Endothelial cell of umbilical vein (primary cell): ENCODE measurements around the gene AMPH. TPM values are rescaled to one million over a fixed set of nuclear protein-coding genes. Genes with fewer than 3 reads are reported as not detected.
A peak's percentile ranks its signal among the peaks of the same experiment; 100 is the strongest.

Experiments used
- BruUV-seq: library from RNA; stranded (reverse); fragments of 400-500 nt; replicated peaks from 2 replicates; lab custom pipeline; 2021; lab: Mats Ljungman, UMichigan
- CTCF ChIA-PET: fragments of 300-600, 350-600 bp; sonication (Branson Sonifier 250); formaldehyde crosslinking; loops from one replicate; lab custom pipeline; 2021; ENCODE audit warnings: antibody characterized with exemption, inconsistent platforms; lab: Charles Lee
- POLR2A ChIA-PET: fragments of 300-600, 350-600 bp; sonication (Branson Sonifier 250); formaldehyde crosslinking; loops from one replicate; lab custom pipeline; 2021; ENCODE audit warnings: antibody characterized with exemption, inconsistent platforms; lab: Charles Lee
- DNase-seq: peaks from one replicate; pipeline ENCODE4 v3.0.0-alpha.2; 2011; ENCODE audit warnings: low read depth, low spot score
- FAIRE-seq: peaks from 2 replicates; lab custom pipeline; 2011; peaks lifted over from hg19 to GRCh38; lab: Jason Lieb, UNC
- H2AFZ ChIP-seq: 2 replicates; pipeline ENCODE4 v1.6.0; 2012; ENCODE audit warnings: low read depth, low read length, control low read depth, inconsistent platforms
- H3K27ac ChIP-seq: 2 replicates; pipeline ENCODE4 v1.5.1; 2011; ENCODE audit warnings: low read depth, mild to moderate bottlenecking, control low read depth, low read length, moderate library complexity; ENCODE audit not compliant: insufficient read depth
- H3K27me3 ChIP-seq, 2 experiments: 2 replicates each; pipeline versions ENCODE4 v1.6.0 to v1.6.1; 2011; ENCODE audit warnings: low read length in 2 of 2, mixed read lengths in 1 of 2; ENCODE audit not compliant: control insufficient read depth in 2 of 2, insufficient read depth in 2 of 2
- H3K36me3 ChIP-seq, 2 experiments: 2 replicates in 1 of 2; 3 replicates in 1 of 2; pipeline ENCODE4 v1.5.1; 2011; ENCODE audit warnings: low read length in 2 of 2, mild to moderate bottlenecking in 1 of 2, moderate library complexity in 1 of 2; ENCODE audit not compliant: control insufficient read depth in 2 of 2, insufficient read depth in 2 of 2; ENCODE audit errors: extremely low read depth in 1 of 2
- H3K4me1 ChIP-seq: 3 replicates; pipeline ENCODE4 v1.5.1; 2011; ENCODE audit warnings: mild to moderate bottlenecking, low read length; ENCODE audit not compliant: control insufficient read depth, insufficient read depth; ENCODE audit errors: extremely low read depth
- H3K4me2 ChIP-seq: 2 replicates; pipeline ENCODE4 v1.6.1; 2011; ENCODE audit warnings: low read length, control low read depth, mixed read lengths; ENCODE audit not compliant: insufficient read depth
- H3K4me3 ChIP-seq, 3 experiments: fragments of 200-600 bp in 1 of 3; sonication (generic), shearing (Covaris generic) in 1 of 3; replicated peaks in 1 of 3; 2 replicates each; pipeline ENCODE4 v1.5.1; 2011 to 2016; ENCODE audit warnings: control low read depth in 3 of 3, low read length in 3 of 3, mild to moderate bottlenecking in 2 of 3, inconsistent platforms in 1 of 3, low read depth in 1 of 3, moderate library complexity in 1 of 3; ENCODE audit not compliant: insufficient read depth in 1 of 3
- H3K79me2 ChIP-seq: 2 replicates; pipeline ENCODE4 v1.6.0; 2012; ENCODE audit warnings: low read length, inconsistent platforms; ENCODE audit not compliant: control insufficient read depth, insufficient read depth
- H3K9ac ChIP-seq: replicated peaks from 2 replicates; pipeline ENCODE3; 2011; ENCODE audit warnings: low read length, control low read depth; ENCODE audit not compliant: insufficient read depth; ENCODE audit errors: extremely low read depth
- H3K9me1 ChIP-seq: replicated peaks from 3 replicates; pipeline ENCODE4 v1.6.0; 2011; ENCODE audit warnings: mild to moderate bottlenecking, low read length; ENCODE audit not compliant: control insufficient read depth, insufficient read depth; ENCODE audit errors: extremely low read depth
- H3K9me3 ChIP-seq: replicated peaks from 2 replicates; pipeline ENCODE4 v1.5.1; 2012; ENCODE audit warnings: low read length, inconsistent platforms; ENCODE audit not compliant: control insufficient read depth, insufficient read depth
- H4K20me1 ChIP-seq: replicated peaks from 2 replicates; pipeline ENCODE3; 2011; ENCODE audit warnings: mild to moderate bottlenecking, low read length; ENCODE audit not compliant: control insufficient read depth, insufficient read depth; ENCODE audit errors: extremely low read depth
- FOS ChIP-seq: IDR thresholded peaks from 2 replicates; pipeline ENCODE4 v1.6.1; 2011; ENCODE audit warnings: mild to moderate bottlenecking, low read length, moderate library complexity, borderline replicate concordance; ENCODE audit not compliant: insufficient read depth
- GATA2 ChIP-seq: IDR thresholded peaks from 2 replicates; pipeline ENCODE4 v1.7.0; 2011; ENCODE audit warnings: low read depth, mild to moderate bottlenecking, moderate library complexity, mixed read lengths, low read length; ENCODE audit not compliant: insufficient read length, insufficient read depth
- JUN ChIP-seq: IDR thresholded peaks from 2 replicates; pipeline ENCODE4 v1.6.1; 2011; ENCODE audit warnings: borderline replicate concordance, low read depth; ENCODE audit not compliant: insufficient read length, insufficient read depth
- MYC ChIP-seq: IDR thresholded peaks from one replicate; pipeline ENCODE4 v1.6.1; 2011; ENCODE audit warnings: mild to moderate bottlenecking, low read depth, low read length
- POLR2AphosphoS5 ChIP-seq: IDR thresholded peaks from 2 replicates; pipeline ENCODE4 v1.6.1; 2012; ENCODE audit warnings: low read depth, mild to moderate bottlenecking, control low read depth, low read length, moderate library complexity; ENCODE audit not compliant: insufficient read depth
- dilution Hi-C: fragments of 300-500 bp; cut with MboI; formaldehyde crosslinking; loops from one replicate; pipeline ENCODE4 v1.15.0; 2019; ENCODE audit warnings: low sequenced_read_pairs; ENCODE audit not compliant: extremely low pct_ligation_motif_present
- intact Hi-C: fragments of 100-400 bp; cut with micrococcal nuclease; formaldehyde crosslinking; loops from one replicate; pipeline ENCODE4 v1.10.0; 2022
- polyA plus RNA-seq, 4 experiments: library from polyadenylated mRNA; depleted of rRNA in 3 of 4; stranded (reverse) in 3 of 4; unstranded in 1 of 4; fragments of >200 nt; gene quantifications; 2 replicates each; pipeline versions ENCODE4 v1.2.1 to v1.2.3, GENCODE V29; 2011 to 2012; ENCODE audit warnings: missing spikeins in 1 of 4
- total RNA-seq: library from RNA; stranded (reverse); gene quantifications from 2 replicates; pipeline ENCODE4 v1.2.3, GENCODE V29; 2021
- TF ChIP-seq, protein P1 (sequence below): IDR thresholded peaks from 2 replicates; pipeline ENCODE4 v1.6.1; 2011; ENCODE audit not compliant: insufficient read depth, insufficient read length
- TF ChIP-seq, protein P2 (sequence below), 2 donors: IDR thresholded peaks; 1 replicate in 1 of 2; 2 replicates in 1 of 2; pipeline ENCODE4 v1.5.1; 2011; ENCODE audit warnings: low read length in 2 of 2, mild to moderate bottlenecking in 2 of 2, moderate library complexity in 2 of 2, control low read depth in 1 of 2, inconsistent platforms in 1 of 2, low read depth in 1 of 2; ENCODE audit not compliant: insufficient read depth in 1 of 2; ENCODE audit errors: extremely low read depth in 1 of 2

Gene AMPH
- total and polyA plus RNA-seq, 2 donors (not counting 3 experiments of a cell fraction or from before 2014, with no cell fraction given) = 5.2 to 9.2 TPM

GRCh38 chr7:38628630-38629385 is 2.4 kb downstream of the AMPH start:
- Histone ChIP-seq H3K9me3 (no peaks in the 10 kb centered on the region), H3K9ac (no peak overlapping the region), H3K36me3 (no peaks in the 10 kb centered on the region), H3K4me2 (no peak overlapping the region), H3K9me1 (no peaks in the 10 kb centered on the region), H2AFZ (no peak overlapping the region), H3K27ac (no peak overlapping the region), H3K4me3 (no peak overlapping the region), H3K79me2 (no peaks in the 10 kb centered on the region), H3K4me1 (peaks cover 12% of the 10 kb centered on the region), H3K27me3 (peaks cover 4 to 5% of the 10 kb centered on the region in 2 experiments), H4K20me1 (no peaks in the 10 kb centered on the region)
- intact Hi-C loops = no loop called here
- TF ChIP-seq JUN = no peak
- TF ChIP-seq, protein P1, sequence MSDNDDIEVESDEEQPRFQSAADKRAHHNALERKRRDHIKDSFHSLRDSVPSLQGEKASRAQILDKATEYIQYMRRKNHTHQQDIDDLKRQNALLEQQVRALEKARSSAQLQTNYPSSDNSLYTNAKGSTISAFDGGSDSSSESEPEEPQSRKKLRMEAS = no peak
- no peak for TF ChIP-seq MYC
- no peak for TF ChIP-seq FOS
- no peak for TF ChIP-seq POLR2AphosphoS5
- TF ChIP-seq GATA2 = no peak
- TF ChIP-seq, protein P2, sequence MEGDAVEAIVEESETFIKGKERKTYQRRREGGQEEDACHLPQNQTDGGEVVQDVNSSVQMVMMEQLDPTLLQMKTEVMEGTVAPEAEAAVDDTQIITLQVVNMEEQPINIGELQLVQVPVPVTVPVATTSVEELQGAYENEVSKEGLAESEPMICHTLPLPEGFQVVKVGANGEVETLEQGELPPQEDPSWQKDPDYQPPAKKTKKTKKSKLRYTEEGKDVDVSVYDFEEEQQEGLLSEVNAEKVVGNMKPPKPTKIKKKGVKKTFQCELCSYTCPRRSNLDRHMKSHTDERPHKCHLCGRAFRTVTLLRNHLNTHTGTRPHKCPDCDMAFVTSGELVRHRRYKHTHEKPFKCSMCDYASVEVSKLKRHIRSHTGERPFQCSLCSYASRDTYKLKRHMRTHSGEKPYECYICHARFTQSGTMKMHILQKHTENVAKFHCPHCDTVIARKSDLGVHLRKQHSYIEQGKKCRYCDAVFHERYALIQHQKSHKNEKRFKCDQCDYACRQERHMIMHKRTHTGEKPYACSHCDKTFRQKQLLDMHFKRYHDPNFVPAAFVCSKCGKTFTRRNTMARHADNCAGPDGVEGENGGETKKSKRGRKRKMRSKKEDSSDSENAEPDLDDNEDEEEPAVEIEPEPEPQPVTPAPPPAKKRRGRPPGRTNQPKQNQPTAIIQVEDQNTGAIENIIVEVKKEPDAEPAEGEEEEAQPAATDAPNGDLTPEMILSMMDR (IDR thresholded peaks at IDR 0.05; ENCODE audit: extremely low read depth in 1 of 2, insufficient read depth in 1 of 2, low read depth in 1 of 2, low read length in 2 of 2) = no peak
- TSS peak; percentile 18 for BruUV-seq
- ChIA-PET POLR2A (no interaction called here), CTCF (interaction anchor here (0.6 kb wide), 1 partner anchor 1197 kb away, joined by 3 read pairs; no protein-coding TSS in a partner anchor)
- no peak for FAIRE-seq
- dilution Hi-C loops = no loop called here
- no peak for DNase-seq
